ENCODE data around the gene IGSF3. TPM values are rescaled to one million over a fixed set of nuclear protein-coding genes. Genes with fewer than 3 reads are reported as not detected.

IGSF3 gene
- total and polyA plus RNA-seq, 2 of the 8 experiments (the other 6 are each of a cell fraction or from before 2014, with no cell fraction given), result 30.0 to 32.2 TPM

GRCh38 chr1:116533429-116533820 lies 134.1 kb downstream of the IGSF3 start:
- H3K79me2 ChIP-seq (ENCODE audit: control insufficient read depth in 1 of 2, insufficient read depth in 2 of 2, low read length in 2 of 2), result no peaks in the 10 kb centered on the region
- no peak overlapping the region for H2BK12ac ChIP-seq (ENCODE audit: low read depth, low read length)
- no peak overlapping the region for H3K4ac ChIP-seq (replicated peaks; ENCODE audit: insufficient read length, low read depth, low read length)
- no peak overlapping the region for H2AK5ac ChIP-seq (ENCODE audit: low read depth, low read length)
- DNase-seq (ENCODE audit: low read depth in 1 of 2, low spot score in 2 of 2) (no peak), FAIRE-seq (no peak)
- H4K20me1 ChIP-seq (replicated peaks in 1 of 2; ENCODE audit: control insufficient read depth in 1 of 2, insufficient read depth in 2 of 2, low read length in 2 of 2), result no peaks in the 10 kb centered on the region
- CTCF ChIA-PET (ENCODE audit: partially characterized antibody), result no interaction called here
- no peak overlapping the region for H3K23ac ChIP-seq (ENCODE audit: insufficient read length)
- no peaks in the 10 kb centered on the region for H3K27me3 ChIP-seq (replicated peaks in 1 of 4; ENCODE audit: control insufficient read depth in 3 of 4, extremely low read depth in 1 of 4, insufficient read depth in 3 of 4, low read length in 3 of 4)
- H4K5ac ChIP-seq (ENCODE audit: insufficient read length, low read depth, low read length), result no peak overlapping the region
- H3K18ac ChIP-seq (ENCODE audit: extremely low read depth, low read length), result no peak overlapping the region
- no peak overlapping the region for H2BK120ac ChIP-seq (replicated peaks; ENCODE audit: low read depth, low read length)
- no peak overlapping the region for H3K56ac ChIP-seq (replicated peaks; ENCODE audit: insufficient read length, low read depth, low read length)
- no peak overlapping the region for H3K9ac ChIP-seq (replicated peaks in 1 of 4; ENCODE audit: extremely low read depth in 1 of 4, low read depth in 3 of 4, low read length in 3 of 4)
- H3K4me1 ChIP-seq (replicated peaks in 1 of 4; ENCODE audit: control insufficient read depth in 3 of 4, insufficient read depth in 4 of 4, low read length in 3 of 4), result no peaks in the 10 kb centered on the region
- H3K79me1 ChIP-seq (ENCODE audit: low read depth, low read length), result no peaks in the 10 kb centered on the region
- no peak overlapping the region for H3K4me2 ChIP-seq (ENCODE audit: insufficient read depth in 1 of 2, low read depth in 2 of 2, low read length in 2 of 2)
- no peaks in the 10 kb centered on the region; a peak in 1 of 4 replicates for H3K9me3 ChIP-seq (ENCODE audit: insufficient read depth in 2 of 2, low read depth in 1 of 2, low read length in 1 of 2)
- no peak overlapping the region for H2AFZ ChIP-seq (ENCODE audit: low read length)
- no peak overlapping the region for H3K14ac ChIP-seq (ENCODE audit: insufficient read length)
- TF ChIP-seq CTBP2 (IDR thresholded peaks at IDR 0.05; ENCODE audit: borderline replicate concordance, insufficient read depth, insufficient read length, low read length) (no peak), TAF7 (optimal IDR thresholded peaks at IDR 0.05; ENCODE audit: borderline replicate concordance, low read depth, low read length) (no peak), MAFK (IDR thresholded peaks at IDR 0.05; ENCODE audit: low read depth, low read length) (no peak), YY1 (IDR thresholded peaks at IDR 0.05; ENCODE audit: low read depth, low read length) (no peak), JUN (IDR thresholded peaks at IDR 0.05; ENCODE audit: low read depth, low read length) (no peak)
- no peak overlapping the region for H4K91ac ChIP-seq (replicated peaks; ENCODE audit: insufficient read length, low read length)
- H2BK15ac ChIP-seq (ENCODE audit: low read length), result no peak overlapping the region
- H3K4me3 ChIP-seq (ENCODE audit: extremely low read depth in 1 of 4, insufficient read depth in 2 of 4, low read depth in 3 of 4, low read length in 4 of 4), result no peak overlapping the region
- H4K8ac ChIP-seq (ENCODE audit: extremely low read depth, insufficient read depth, low read length), result no peak overlapping the region
- no peak overlapping the region for H3K27ac ChIP-seq (ENCODE audit: low read depth, low read length)
- no peak overlapping the region for H2BK20ac ChIP-seq (ENCODE audit: low read length)
- POLR2A ChIA-PET (ENCODE audit: partially characterized antibody), result no interaction called here
- no peaks in the 10 kb centered on the region for H3K23me2 ChIP-seq (ENCODE audit: low read depth, low read length)
- peaks cover 0 to 4% (median 0%) of the 10 kb centered on the region in 4 experiments; a peak in 1 of 8 replicates for H3K36me3 ChIP-seq (ENCODE audit: control insufficient read depth in 2 of 4, insufficient read depth in 4 of 4, low read length in 3 of 4)
- WGBS, 2 experiments (ENCODE audit: extremely low coverage in 1 of 2, insufficient coverage in 1 of 2, insufficient read length in 1 of 2, insufficient replicate concordance in 2 of 2, low coverage in 1 of 2, low lambda C conversion rate in 2 of 2, missing lambda C conversion rate in 1 of 2), result 92% methylated on average over 3 of the region's 3 CpGs; no CpG with 5 or more reads in 1 of the 2 experiments
- H2BK5ac ChIP-seq (ENCODE audit: low read depth, low read length), result no peak overlapping the region

All from H1 (cell line).